ENCODE data around the gene GTF2H1.

DNA sequence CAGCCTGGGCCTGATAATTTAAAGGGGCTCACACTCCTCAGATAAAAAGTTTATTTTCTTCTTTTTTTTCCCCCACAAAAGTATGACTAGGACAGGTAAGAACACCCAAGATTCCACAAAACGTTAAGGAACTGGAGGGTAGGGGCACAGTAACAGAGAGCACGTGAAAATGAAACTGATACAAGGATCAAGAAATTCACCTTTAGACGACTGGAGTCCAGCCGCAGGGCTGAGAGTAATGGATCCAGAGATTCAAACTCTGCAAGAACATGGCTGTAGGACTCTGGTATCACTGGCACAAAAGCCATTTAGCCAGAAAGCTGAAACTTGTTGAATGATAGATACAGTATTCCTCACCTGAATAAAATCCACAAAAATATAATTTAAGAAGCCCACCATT, 4.8 kb upstream of the GTF2H1 start:
- TF ChIP-seq CTCF (IDR thresholded peaks at IDR 0.05 in 8 of 11, conservative IDR thresholded peaks at IDR 0.05 in 3 of 11) (no peak), POLR2AphosphoS5 (IDR thresholded peaks at IDR 0.05) (no peak), POLR2A (IDR thresholded peaks at IDR 0.05) (no peak)
